Measurements from ENCODE around the gene COL23A1. TPM values are rescaled to one million over a fixed set of nuclear protein-coding genes. Genes with fewer than 3 reads are reported as not detected.

COL23A1 gene
- total and polyA plus RNA-seq, 2 of the 8 experiments (the other 6 are each of a cell fraction or from before 2014, with no cell fraction given) = 3.1 to 4.7 TPM

- TF ChIP-seq CHD7 (IDR thresholded peaks at IDR 0.05; ENCODE audit: insufficient replicate concordance, low read length) = no peak
Observed at GRCh38 chr5:178269499-178269898, 320.7 kb downstream of the COL23A1 start (continued).

Measured in H1 (cell line).